GM18867 (cell line): ENCODE data around the gene KRT79.
"Not testable (repeated sequence)": the region's sequence is repeated elsewhere in the genome, so short reads cannot be mapped to it uniquely, and the experiment has no call there.

Experiments
- ATAC-seq: cut with Tn5 transposase; IDR thresholded peaks from one replicate; pipeline ENCODE4 v1.9.1; 2021; ENCODE audit warnings: mild to moderate bottlenecking, moderate library complexity; ENCODE audit not compliant: unreplicated experiment

Gene KRT79

GRCh38 chr12:52833922-52834726 lies at the start of gene KRT79:
Gene KRT79 (minus strand): TSS chr12:52834311. CDS start chr12:52834260, 51 bp downstream.
- ATAC-seq, result no peak

GRCh38 chr12:52880499-52880898 lies 46.4 kb upstream of the KRT79 start:
- ATAC-seq, result not testable (repeated sequence)

GRCh38 chr12:52879394-52880351 lies 45.6 kb upstream of the KRT79 start:
- peak; percentile 69 for ATAC-seq

- no peak for ATAC-seq
Measured at GRCh38 chr12:52878507-52879393, 44.6 kb upstream of the KRT79 start.

GRCh38 chr12:52877242-52877641 lies 43.1 kb upstream of the KRT79 start:
- ATAC-seq, result no peak

GRCh38 chr12:52876372-52876771 lies 42.3 kb upstream of the KRT79 start:
- no peak for ATAC-seq

- ATAC-seq, result no peak
Measured at GRCh38 chr12:52874573-52875435, 40.7 kb upstream of the KRT79 start.

GRCh38 chr12:52873832-52874572 lies 39.9 kb upstream of the KRT79 start:
- ATAC-seq, result peak; percentile 53

GRCh38 chr12:52873513-52873831 lies 39.4 kb upstream of the KRT79 start:
- no peak for ATAC-seq

GRCh38 chr12:52872644-52873389 lies 38.7 kb upstream of the KRT79 start:
- ATAC-seq, result no peak

- ATAC-seq, result no peak
Measured at GRCh38 chr12:52871291-52872039, 37.4 kb upstream of the KRT79 start.

- ATAC-seq, result peak; percentile 77
Measured at GRCh38 chr12:52870361-52871290, 36.5 kb upstream of the KRT79 start.

GRCh38 chr12:52867642-52868041 lies 33.5 kb upstream of the KRT79 start:
- no peak for ATAC-seq

GRCh38 chr12:52867152-52867551 lies 33.0 kb upstream of the KRT79 start:
- ATAC-seq, result no peak

- no peak for ATAC-seq
Measured at GRCh38 chr12:52865090-52865944, 31.2 kb upstream of the KRT79 start.

GRCh38 chr12:52862023-52862422 lies 27.9 kb upstream of the KRT79 start:
- ATAC-seq, result no peak
